Stimulated activated CD8-positive, alpha-beta memory T cell treated with anti-CD3 and anti-CD28 coated beads, Interleukin-15, amount 100 ng/mL, for 24 hours (primary cell): ENCODE measurements around the gene PITPNC1.
A peak's percentile ranks its signal among the peaks of the same experiment; 100 is the strongest.
"Not testable (repeated sequence)": the region's sequence is repeated elsewhere in the genome, so short reads cannot be mapped to it uniquely, and the experiment has no call there.

Experiments used
- DNase-seq: peaks from one replicate; pipeline ENCODE4 v3.0.0-alpha.2; 2020; ENCODE audit warnings: low read depth

Gene PITPNC1

GRCh38 chr17:67369676-67370075, 7.4 kb upstream of the PITPNC1 start:
- no peak for DNase-seq

- no peak for DNase-seq
Measured at GRCh38 chr17:67372751-67373150, 4.3 kb upstream of the PITPNC1 start.

- peak; percentile 76 for DNase-seq
Measured at GRCh38 chr17:67374329-67375053, 2.6 kb upstream of the PITPNC1 start.

- DNase-seq = no peak
Measured at GRCh38 chr17:67375054-67375427, 2.0 kb upstream of the PITPNC1 start.

GRCh38 chr17:67375716-67376115, 1.4 kb upstream of the PITPNC1 start:
- no peak for DNase-seq

GRCh38 chr17:67376415-67376736, 705 bp upstream of the PITPNC1 start:
- no peak for DNase-seq

- no peak for DNase-seq
Measured at GRCh38 chr17:67377488-67378453, 690 bp downstream of the PITPNC1 start.

- DNase-seq = peak; percentile 71
Measured at GRCh38 chr17:67378454-67379250, 1.6 kb downstream of the PITPNC1 start.

- DNase-seq = no peak
Measured at GRCh38 chr17:67379251-67379630, 2.2 kb downstream of the PITPNC1 start.

- no peak for DNase-seq
Measured at GRCh38 chr17:67381929-67382257, 4.8 kb downstream of the PITPNC1 start.

- DNase-seq = no peak
Measured at GRCh38 chr17:67385122-67385988, 8.3 kb downstream of the PITPNC1 start.

- peak; percentile 62 for DNase-seq
Measured at GRCh38 chr17:67386965-67387551, 10.0 kb downstream of the PITPNC1 start.

GRCh38 chr17:67388536-67388935, 11.5 kb downstream of the PITPNC1 start:
- DNase-seq = not testable (repeated sequence)

- no peak for DNase-seq
Measured at GRCh38 chr17:67388986-67389385, 11.9 kb downstream of the PITPNC1 start.

GRCh38 chr17:67390006-67390645, 13.0 kb downstream of the PITPNC1 start:
- no peak for DNase-seq

- no peak for DNase-seq
Measured at GRCh38 chr17:67390646-67391361, 13.7 kb downstream of the PITPNC1 start.

- DNase-seq = no peak
Measured at GRCh38 chr17:67392111-67392510, 15.0 kb downstream of the PITPNC1 start.

GRCh38 chr17:67393809-67394397, 16.8 kb downstream of the PITPNC1 start:
- DNase-seq = no peak

- no peak for DNase-seq
Measured at GRCh38 chr17:67399676-67400075, 22.6 kb downstream of the PITPNC1 start.

GRCh38 chr17:67400193-67400592, 23.1 kb downstream of the PITPNC1 start:
- DNase-seq = no peak
